K562 (cell line): ENCODE results near the gene SGPL1.

ENCODE experiments used
- BRCA1 ChIP-seq, 2 experiments: fragments of 450-650 bp in 1 of 2; sonication (generic) in 1 of 2; formaldehyde crosslinking in 1 of 2; IDR thresholded peaks; 2 replicates each; pipeline versions ENCODE4 v1.5.0 to v1.6.1; 2017 to 2020; ENCODE audit warnings: mild to moderate bottlenecking in 1 of 2, missing genetic modification reagents in 1 of 2
- CHD2 ChIP-seq: IDR thresholded peaks from 2 replicates; pipeline ENCODE4 v1.6.1; 2011; ENCODE audit warnings: low read depth, low read length
- EZH2 ChIP-seq: IDR thresholded peaks from 2 replicates; pipeline ENCODE4 v1.6.1; 2012; ENCODE audit warnings: low read depth, mild to moderate bottlenecking, inconsistent platforms, low read length, borderline replicate concordance
- SETDB1 ChIP-seq: IDR thresholded peaks from one replicate; pipeline ENCODE4 v1.6.1; 2012; ENCODE audit warnings: low read length, control low read depth, inconsistent platforms
- SMARCE1 ChIP-seq: fragments of 450-650 bp; IDR thresholded peaks from 2 replicates; pipeline ENCODE4 v1.7.1; 2016; ENCODE audit warnings: mild to moderate bottlenecking
- SP1 ChIP-seq: sonication (generic); formaldehyde crosslinking; IDR thresholded peaks from 2 replicates; pipeline ENCODE4 v1.8.1; 2022; ENCODE audit warnings: mild to moderate bottlenecking, missing genetic modification reagents
- TRIM24 ChIP-seq, 2 experiments: fragments of 450-650 bp; IDR thresholded peaks; 2 replicates each; pipeline ENCODE4 v1.6.1; 2016
- ZNF253 ChIP-seq: fragments of 250-450 bp; sonication (Bioruptor Pico); conservative IDR thresholded peaks from 2 replicates; pipeline ENCODE4 v1.6.1; 2021; ENCODE audit warnings: mild to moderate bottlenecking
- TF ChIP-seq, protein P1 (sequence below), 3 experiments: IDR thresholded peaks in 2 of 3; conservative IDR thresholded peaks in 1 of 3; 2 replicates each; pipeline ENCODE4 v1.5.1; 2011 to 2012; ENCODE audit warnings: low read length in 3 of 3, mild to moderate bottlenecking in 3 of 3, control low read depth in 2 of 3, improper control_type of control experiment in 1 of 3, inconsistent platforms in 1 of 3, low read depth in 1 of 3, mixed read lengths in 1 of 3, moderate library complexity in 1 of 3; ENCODE audit not compliant: insufficient read depth in 2 of 3

DNA sequence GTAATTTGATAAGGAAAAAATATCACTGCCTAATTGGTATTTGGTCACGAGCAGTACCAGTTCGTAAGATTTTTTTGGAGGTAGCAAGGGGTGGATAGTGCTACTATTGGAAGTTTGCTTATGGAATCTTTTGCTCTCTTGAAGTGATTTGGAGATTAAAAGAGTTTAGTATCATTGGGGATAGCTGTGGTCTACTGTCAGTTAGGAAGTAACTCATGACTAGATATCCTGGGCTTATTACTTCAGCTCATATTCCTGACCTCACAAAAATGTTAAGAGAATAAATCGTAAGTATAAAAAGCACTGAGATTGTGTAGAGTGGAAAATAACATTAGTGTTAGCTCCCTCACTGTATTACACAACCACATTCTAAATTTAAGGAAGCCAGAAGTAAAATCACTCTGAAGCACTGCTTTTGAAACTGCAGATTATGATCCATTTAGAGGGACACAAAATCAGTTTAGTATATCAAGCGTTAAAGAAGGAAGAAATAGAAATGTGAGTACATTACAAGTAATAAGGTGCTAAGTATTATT, 22.6 kb downstream of the SGPL1 start:
- TF ChIP-seq BRCA1 (IDR thresholded peaks at IDR 0.05) = no peak
- no peak for TF ChIP-seq BRCA1 (CRISPR knock-in tag; IDR thresholded peaks at IDR 0.05)
- TF ChIP-seq CHD2 = no peak
- TF ChIP-seq ZNF253 = no peak
- no peak for TF ChIP-seq SETDB1
- TF ChIP-seq SMARCE1 = no peak
- TF ChIP-seq TRIM24 (IDR thresholded peaks at IDR 0.05) = no peak
- TF ChIP-seq, protein P1, sequence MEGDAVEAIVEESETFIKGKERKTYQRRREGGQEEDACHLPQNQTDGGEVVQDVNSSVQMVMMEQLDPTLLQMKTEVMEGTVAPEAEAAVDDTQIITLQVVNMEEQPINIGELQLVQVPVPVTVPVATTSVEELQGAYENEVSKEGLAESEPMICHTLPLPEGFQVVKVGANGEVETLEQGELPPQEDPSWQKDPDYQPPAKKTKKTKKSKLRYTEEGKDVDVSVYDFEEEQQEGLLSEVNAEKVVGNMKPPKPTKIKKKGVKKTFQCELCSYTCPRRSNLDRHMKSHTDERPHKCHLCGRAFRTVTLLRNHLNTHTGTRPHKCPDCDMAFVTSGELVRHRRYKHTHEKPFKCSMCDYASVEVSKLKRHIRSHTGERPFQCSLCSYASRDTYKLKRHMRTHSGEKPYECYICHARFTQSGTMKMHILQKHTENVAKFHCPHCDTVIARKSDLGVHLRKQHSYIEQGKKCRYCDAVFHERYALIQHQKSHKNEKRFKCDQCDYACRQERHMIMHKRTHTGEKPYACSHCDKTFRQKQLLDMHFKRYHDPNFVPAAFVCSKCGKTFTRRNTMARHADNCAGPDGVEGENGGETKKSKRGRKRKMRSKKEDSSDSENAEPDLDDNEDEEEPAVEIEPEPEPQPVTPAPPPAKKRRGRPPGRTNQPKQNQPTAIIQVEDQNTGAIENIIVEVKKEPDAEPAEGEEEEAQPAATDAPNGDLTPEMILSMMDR (IDR thresholded peaks at IDR 0.05 in 2 of 3, conservative IDR thresholded peaks at IDR 0.05 in 1 of 3; ENCODE audit: insufficient read depth in 2 of 3, low read depth in 1 of 3, low read length in 3 of 3) = no peak
- no peak for TF ChIP-seq EZH2
- TF ChIP-seq SP1 (CRISPR knock-in tag) = no peak
